ENCODE results near the gene ZACN.

The ZACN gene

GRCh38 chr17:76082326-76083251, 3.6 kb downstream of the ZACN start:
- TF ChIP-seq NFIC (IDR thresholded peaks at IDR 0.05): peak; percentile 40
- TF ChIP-seq CREB1 (IDR thresholded peaks at IDR 0.05; ENCODE audit: low read depth): no peak

- TF ChIP-seq ZBTB7A (IDR thresholded peaks at IDR 0.05; ENCODE audit: low read depth) (no peak), RAD21 (IDR thresholded peaks at IDR 0.05; ENCODE audit: low read depth) (no peak)
These were observed 4.7 kb downstream of the ZACN start for GRCh38 chr17:76083536-76084182.

DNA sequence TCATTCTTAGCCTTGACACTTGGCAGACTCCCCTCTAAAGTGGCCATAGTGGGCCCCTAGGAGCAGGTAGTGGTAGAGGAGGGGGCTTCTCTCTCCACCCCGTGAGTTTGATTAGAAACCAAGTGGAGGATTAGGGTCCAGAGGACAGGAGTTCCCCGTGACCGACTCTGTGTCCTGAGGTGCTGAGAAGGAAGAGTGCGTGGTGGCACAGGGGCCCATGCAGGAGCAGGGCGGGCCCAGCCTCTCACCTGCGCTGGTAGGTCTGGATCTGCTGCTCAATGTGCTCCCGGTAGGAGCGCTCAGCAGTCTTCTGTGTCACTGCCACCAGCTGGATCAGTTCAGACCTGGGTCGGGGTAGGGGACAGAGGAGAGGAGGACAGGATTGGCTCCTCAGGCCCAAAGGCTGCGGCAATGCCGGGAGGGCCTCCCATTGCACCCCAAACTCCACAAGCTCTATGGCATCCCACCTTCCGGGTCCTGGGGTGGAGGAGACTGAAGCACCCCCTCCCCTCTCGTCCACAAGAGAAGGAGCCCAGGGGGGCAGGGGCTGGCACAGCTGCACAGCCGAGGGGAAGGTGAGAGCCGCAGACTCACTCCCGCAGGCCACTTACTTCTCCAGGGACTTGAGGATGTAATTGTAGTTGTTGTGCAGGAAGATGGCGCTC, 6.2 kb downstream of the ZACN start:
- no peak for TF ChIP-seq TCF12 (IDR thresholded peaks at IDR 0.05; ENCODE audit: low read depth)
- no peak for TF ChIP-seq EGR1 (IDR thresholded peaks at IDR 0.05)
- TF ChIP-seq TAF1 (IDR thresholded peaks at IDR 0.05; ENCODE audit: low read depth): no peak
- TF ChIP-seq USF1 (IDR thresholded peaks at IDR 0.05): no peak
- TF ChIP-seq TEAD4 (IDR thresholded peaks at IDR 0.05): no peak
- no peak for TF ChIP-seq CEBPB (IDR thresholded peaks at IDR 0.05)
- no peak for TF ChIP-seq ZBTB7A (IDR thresholded peaks at IDR 0.05; ENCODE audit: low read depth)
- TF ChIP-seq, protein P1, sequence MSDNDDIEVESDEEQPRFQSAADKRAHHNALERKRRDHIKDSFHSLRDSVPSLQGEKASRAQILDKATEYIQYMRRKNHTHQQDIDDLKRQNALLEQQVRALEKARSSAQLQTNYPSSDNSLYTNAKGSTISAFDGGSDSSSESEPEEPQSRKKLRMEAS (IDR thresholded peaks at IDR 0.05): no peak
- TF ChIP-seq NFIC (IDR thresholded peaks at IDR 0.05): no peak
- no peak for TF ChIP-seq REST (IDR thresholded peaks at IDR 0.05; ENCODE audit: low read depth)
- TF ChIP-seq RAD21 (IDR thresholded peaks at IDR 0.05; ENCODE audit: low read depth): no peak

DNA sequence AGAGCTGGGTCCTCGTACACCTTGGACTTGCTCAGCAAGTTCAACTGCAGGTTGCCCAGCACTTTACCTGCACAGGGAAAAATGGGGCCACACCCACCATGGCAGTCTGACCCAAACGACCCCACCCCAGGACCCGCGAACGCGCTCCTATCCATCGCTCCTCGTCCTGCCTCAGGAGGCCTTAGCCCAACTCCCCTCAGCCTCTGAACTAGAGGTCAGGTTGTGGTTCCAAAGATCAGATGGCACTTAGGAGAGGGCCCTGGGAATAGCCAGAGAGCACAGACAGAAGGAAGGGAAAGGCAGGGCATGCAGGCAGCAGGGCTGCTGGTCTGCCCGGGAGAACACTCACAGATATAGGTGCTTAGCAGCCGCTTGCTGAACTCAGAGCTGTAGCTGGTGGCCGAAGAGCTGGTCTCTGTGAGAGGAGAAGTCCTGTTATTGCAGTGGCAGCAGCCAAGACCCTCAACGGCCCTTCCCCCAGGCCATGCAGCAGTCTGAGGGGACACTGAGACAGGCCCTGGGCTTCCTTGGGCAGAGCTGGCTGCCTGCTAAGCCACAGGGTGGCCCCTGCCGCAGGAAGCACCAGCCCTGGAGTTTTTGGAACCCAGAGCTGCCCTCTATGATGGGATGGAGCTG, 6.9 kb downstream of the ZACN start:
- TF ChIP-seq TCF12 (IDR thresholded peaks at IDR 0.05; ENCODE audit: low read depth) (no peak), EGR1 (IDR thresholded peaks at IDR 0.05) (no peak), EP300 (IDR thresholded peaks at IDR 0.05; ENCODE audit: borderline replicate concordance) (no peak), YY1 (IDR thresholded peaks at IDR 0.05; ENCODE audit: low read depth) (no peak), NFIC (IDR thresholded peaks at IDR 0.05) (no peak)

GRCh38 chr17:76086384-76086783, 7.4 kb downstream of the ZACN start:
- TF ChIP-seq, protein P1 (IDR thresholded peaks at IDR 0.05): no peak
- TF ChIP-seq TCF12 (IDR thresholded peaks at IDR 0.05; ENCODE audit: low read depth) (no peak), USF1 (IDR thresholded peaks at IDR 0.05) (no peak), ZBTB7A (IDR thresholded peaks at IDR 0.05; ENCODE audit: low read depth) (no peak), NFIC (IDR thresholded peaks at IDR 0.05) (no peak), CREB1 (IDR thresholded peaks at IDR 0.05; ENCODE audit: low read depth) (no peak), EP300 (IDR thresholded peaks at IDR 0.05; ENCODE audit: borderline replicate concordance) (no peak), EGR1 (IDR thresholded peaks at IDR 0.05) (no peak), RAD21 (IDR thresholded peaks at IDR 0.05; ENCODE audit: low read depth) (no peak), CEBPB (IDR thresholded peaks at IDR 0.05) (no peak), TEAD4 (IDR thresholded peaks at IDR 0.05) (no peak)

GRCh38 chr17:76087531-76087930, 8.5 kb downstream of the ZACN start:
- TF ChIP-seq EP300 (IDR thresholded peaks at IDR 0.05; ENCODE audit: borderline replicate concordance) (no peak), CEBPB (IDR thresholded peaks at IDR 0.05) (no peak), TCF12 (IDR thresholded peaks at IDR 0.05; ENCODE audit: low read depth) (no peak), USF1 (IDR thresholded peaks at IDR 0.05) (no peak), NFIC (IDR thresholded peaks at IDR 0.05) (no peak), REST (IDR thresholded peaks at IDR 0.05; ENCODE audit: low read depth) (no peak), ZBTB7A (IDR thresholded peaks at IDR 0.05; ENCODE audit: low read depth) (no peak), YY1 (IDR thresholded peaks at IDR 0.05; ENCODE audit: low read depth) (no peak), EGR1 (IDR thresholded peaks at IDR 0.05) (no peak), RAD21 (IDR thresholded peaks at IDR 0.05; ENCODE audit: low read depth) (no peak), FOXM1 (IDR thresholded peaks at IDR 0.05; ENCODE audit: borderline replicate concordance, low read depth) (no peak), TAF1 (IDR thresholded peaks at IDR 0.05; ENCODE audit: low read depth) (no peak), CREB1 (IDR thresholded peaks at IDR 0.05; ENCODE audit: low read depth) (no peak), TEAD4 (IDR thresholded peaks at IDR 0.05) (no peak)
- TF ChIP-seq, protein P1 (IDR thresholded peaks at IDR 0.05): no peak
